ENCODE results near the gene B4GALT2.
A peak's percentile ranks its signal among the peaks of the same experiment; 100 is the strongest.

B4GALT2 gene

DNA sequence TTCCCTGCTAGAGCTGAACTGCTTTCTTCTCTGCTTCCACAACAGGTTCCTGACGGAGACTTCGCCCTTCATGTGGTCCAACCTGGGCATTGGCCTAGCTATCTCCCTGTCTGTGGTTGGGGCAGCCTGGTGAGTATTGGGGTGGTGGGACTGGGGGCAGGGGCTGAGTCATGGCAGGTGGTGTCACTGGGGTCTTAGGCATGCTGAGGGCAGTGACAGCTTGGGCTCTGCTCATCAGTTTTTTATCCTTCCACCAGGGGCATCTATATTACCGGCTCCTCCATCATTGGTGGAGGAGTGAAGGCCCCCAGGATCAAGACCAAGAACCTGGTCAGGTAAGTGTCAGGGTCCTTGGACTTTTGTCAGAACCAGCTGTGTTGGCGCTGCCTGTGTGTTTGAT is 3.0 kb upstream of the B4GALT2 start:
- TF ChIP-seq CTCF (IDR thresholded peaks at IDR 0.05; ENCODE audit: low read length, missing control alignments): no peak

DNA sequence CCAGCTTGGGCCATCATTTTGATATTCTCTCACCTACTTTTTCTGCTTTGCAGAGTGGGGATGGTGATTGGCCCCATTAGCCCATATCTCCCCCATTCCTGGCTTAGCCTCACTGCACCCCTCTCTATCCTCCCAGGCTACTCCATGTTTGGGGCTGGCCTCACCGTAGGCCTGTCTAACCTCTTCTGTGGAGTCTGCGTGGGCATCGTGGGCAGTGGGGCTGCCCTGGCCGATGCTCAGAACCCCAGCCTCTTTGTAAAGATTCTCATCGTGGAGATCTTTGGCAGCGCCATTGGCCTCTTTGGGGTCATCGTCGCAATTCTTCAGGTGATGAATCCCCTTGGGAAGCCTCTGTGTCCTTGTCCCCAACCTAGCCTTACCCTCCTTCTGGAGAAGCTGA is 2.1 kb upstream of the B4GALT2 start:
- H3K4me3 ChIP-seq (replicated peaks; ENCODE audit: low read depth, low read length): no peak overlapping the region
- TF ChIP-seq CTCF (IDR thresholded peaks at IDR 0.05; ENCODE audit: low read length, missing control alignments): no peak
- no peak for DNase-seq (ENCODE audit: low read depth)

More for the DNA sequence above, 3.0 kb upstream of the B4GALT2 start:
- no peak for DNase-seq (ENCODE audit: low read depth)
- H3K4me3 ChIP-seq (replicated peaks; ENCODE audit: low read depth, low read length): peak overlapping the region; percentile 90

GRCh38 chr1:43977376-43978263 is 1.4 kb upstream of the B4GALT2 start:
- no peak overlapping the region for H3K4me3 ChIP-seq (replicated peaks; ENCODE audit: low read depth, low read length)
- no peak for TF ChIP-seq CTCF (IDR thresholded peaks at IDR 0.05; ENCODE audit: low read length, missing control alignments)

DNA sequence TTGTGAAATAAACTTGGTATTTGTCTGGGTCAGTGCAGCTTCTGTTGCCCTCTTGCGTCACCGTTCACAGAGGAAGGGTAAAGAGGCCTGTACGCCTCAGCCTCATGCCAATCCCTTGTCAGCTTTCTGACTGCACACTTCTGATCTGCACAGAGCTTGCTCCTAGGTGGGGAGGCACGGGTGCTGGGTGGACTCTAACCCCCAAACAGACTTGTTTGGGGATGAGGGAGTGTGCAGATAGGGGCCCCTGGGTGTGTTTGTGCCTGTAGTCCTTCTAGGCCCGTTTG is 803 bp upstream of the B4GALT2 start:
- DNase-seq (ENCODE audit: low read depth): no peak
- H3K4me3 ChIP-seq (replicated peaks; ENCODE audit: low read depth, low read length): no peak overlapping the region

More at GRCh38 chr1:43977376-43978263, 1.4 kb upstream of the B4GALT2 start:
- no peak for DNase-seq (ENCODE audit: low read depth)

DNA sequence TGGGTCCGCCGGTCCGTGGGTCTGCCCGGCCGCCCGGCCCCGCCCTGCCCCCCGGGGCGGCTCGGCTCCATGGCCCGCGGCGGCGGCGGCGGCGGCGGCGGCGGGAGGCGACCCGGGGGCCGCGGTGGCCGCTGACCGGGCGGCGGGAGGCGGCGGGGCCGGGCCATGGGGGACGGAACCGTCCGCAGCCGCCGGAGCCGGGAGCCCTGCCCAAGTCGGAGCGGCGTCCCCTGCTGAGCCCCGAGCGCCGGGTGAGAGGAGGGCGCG is 184 bp downstream of the B4GALT2 start:
- peak overlapping the region; percentile 61 for H3K4me3 ChIP-seq (replicated peaks; ENCODE audit: low read depth, low read length)
- TF ChIP-seq CTCF (IDR thresholded peaks at IDR 0.05; ENCODE audit: low read length, missing control alignments): no peak
- DNase-seq (ENCODE audit: low read depth): no peak

More for the DNA sequence above, 803 bp upstream of the B4GALT2 start:
- TF ChIP-seq CTCF (IDR thresholded peaks at IDR 0.05; ENCODE audit: low read length, missing control alignments): no peak

- DNase-seq (ENCODE audit: low read depth): peak; percentile 30
- H3K4me3 ChIP-seq (replicated peaks; ENCODE audit: low read depth, low read length): peak overlapping the region; percentile 61
- no peak for TF ChIP-seq CTCF (IDR thresholded peaks at IDR 0.05; ENCODE audit: low read length, missing control alignments)
These were observed 681 bp downstream of the B4GALT2 start for GRCh38 chr1:43979528-43980254.

Measured in fibroblast of pulmonary artery (primary cell).